ENCODE measurements around the gene C19orf85. TPM values are rescaled to one million over a fixed set of nuclear protein-coding genes. Genes with fewer than 3 reads are reported as not detected.

Gene C19orf85
- total and polyA plus RNA-seq, 9 donors: not detected

- Histone ChIP-seq H3K27me3 (no peaks in the 10 kb centered on the region), H3K36me3 (no peaks in the 10 kb centered on the region), H3K27ac (no peak overlapping the region), H3K9me3 (no peaks in the 10 kb centered on the region), H3K4me1 (ENCODE audit: insufficient read depth) (no peaks in the 10 kb centered on the region), H3K4me3 (no peak overlapping the region)
- DNase-seq: no peak
- TF ChIP-seq EP300 (IDR thresholded peaks at IDR 0.05) (no peak), POLR2A (IDR thresholded peaks at IDR 0.05) (no peak)
- TF ChIP-seq, protein P1, sequence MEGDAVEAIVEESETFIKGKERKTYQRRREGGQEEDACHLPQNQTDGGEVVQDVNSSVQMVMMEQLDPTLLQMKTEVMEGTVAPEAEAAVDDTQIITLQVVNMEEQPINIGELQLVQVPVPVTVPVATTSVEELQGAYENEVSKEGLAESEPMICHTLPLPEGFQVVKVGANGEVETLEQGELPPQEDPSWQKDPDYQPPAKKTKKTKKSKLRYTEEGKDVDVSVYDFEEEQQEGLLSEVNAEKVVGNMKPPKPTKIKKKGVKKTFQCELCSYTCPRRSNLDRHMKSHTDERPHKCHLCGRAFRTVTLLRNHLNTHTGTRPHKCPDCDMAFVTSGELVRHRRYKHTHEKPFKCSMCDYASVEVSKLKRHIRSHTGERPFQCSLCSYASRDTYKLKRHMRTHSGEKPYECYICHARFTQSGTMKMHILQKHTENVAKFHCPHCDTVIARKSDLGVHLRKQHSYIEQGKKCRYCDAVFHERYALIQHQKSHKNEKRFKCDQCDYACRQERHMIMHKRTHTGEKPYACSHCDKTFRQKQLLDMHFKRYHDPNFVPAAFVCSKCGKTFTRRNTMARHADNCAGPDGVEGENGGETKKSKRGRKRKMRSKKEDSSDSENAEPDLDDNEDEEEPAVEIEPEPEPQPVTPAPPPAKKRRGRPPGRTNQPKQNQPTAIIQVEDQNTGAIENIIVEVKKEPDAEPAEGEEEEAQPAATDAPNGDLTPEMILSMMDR (IDR thresholded peaks at IDR 0.05): no peak
- 84 to 88% (median 88%) methylated on average over 11 to 14 of the region's 14 CpGs for WGBS, 3 donors
- intact Hi-C loops (cut with DNase I): no loop called here
Measured at GRCh38 chr19:55432241-55432959, 32.2 kb downstream of the C19orf85 start.

DNA sequence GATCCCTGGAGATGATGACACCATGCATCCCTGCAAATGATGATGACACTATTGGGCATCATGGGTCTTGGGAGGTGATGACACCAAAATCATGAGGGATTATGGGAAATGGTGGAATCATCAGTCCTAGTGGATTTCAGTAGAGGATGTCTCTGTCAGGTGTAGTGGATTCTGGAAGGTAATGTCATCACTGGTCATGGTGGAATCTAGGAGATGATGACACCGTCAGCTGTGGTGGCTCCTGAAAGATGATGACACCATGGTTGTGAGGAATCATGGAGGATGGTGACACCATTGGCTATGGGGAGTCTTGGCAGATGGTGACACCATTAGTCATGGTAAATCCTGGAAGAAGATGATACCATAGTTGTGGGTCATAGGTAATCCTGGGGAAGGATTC lies 33.4 kb downstream of the C19orf85 start:
- no peaks in the 10 kb centered on the region for H3K27me3 ChIP-seq
- intact Hi-C loops (cut with DNase I): no loop called here

GRCh38 chr19:55426042-55426441 lies 38.5 kb downstream of the C19orf85 start:
- Histone ChIP-seq H3K27ac (no peak overlapping the region), H3K36me3 (no peaks in the 10 kb centered on the region), H3K27me3 (no peaks in the 10 kb centered on the region), H3K9me3 (no peaks in the 10 kb centered on the region), H3K4me1 (ENCODE audit: insufficient read depth) (no peaks in the 10 kb centered on the region), H3K4me3 (no peak overlapping the region)
- WGBS, 3 donors: 57 to 72% (median 70%) methylated on average over 2 of the region's 2 CpGs
- TF ChIP-seq, protein P1 (IDR thresholded peaks at IDR 0.05): no peak
- DNase-seq: no peak
- intact Hi-C loops (cut with DNase I): no loop called here

More for the DNA sequence above, 33.4 kb downstream of the C19orf85 start:
- Histone ChIP-seq H3K27ac (no peak overlapping the region), H3K36me3 (no peaks in the 10 kb centered on the region), H3K4me3 (no peak overlapping the region), H3K4me1 (ENCODE audit: insufficient read depth) (no peaks in the 10 kb centered on the region), H3K9me3 (no peaks in the 10 kb centered on the region)
- TF ChIP-seq, protein P1 (IDR thresholded peaks at IDR 0.05): no peak
- no peak for TF ChIP-seq POLR2A (IDR thresholded peaks at IDR 0.05)
- no peak for TF ChIP-seq EP300 (IDR thresholded peaks at IDR 0.05)
- WGBS, 3 donors: 85 to 95% (median 89%) methylated on average over 1 of the region's 1 CpG
- no peak for DNase-seq

GRCh38 chr19:55424518-55424917 lies 40.0 kb downstream of the C19orf85 start:
- Histone ChIP-seq H3K9me3 (no peaks in the 10 kb centered on the region), H3K27me3 (no peaks in the 10 kb centered on the region), H3K4me3 (no peak overlapping the region), H3K27ac (no peak overlapping the region), H3K4me1 (ENCODE audit: insufficient read depth) (no peaks in the 10 kb centered on the region), H3K36me3 (no peaks in the 10 kb centered on the region)
- intact Hi-C loops (cut with DNase I): no loop called here
- no peak for TF ChIP-seq POLR2A (IDR thresholded peaks at IDR 0.05)
- TF ChIP-seq, protein P1 (IDR thresholded peaks at IDR 0.05): no peak
- no peak for TF ChIP-seq EP300 (IDR thresholded peaks at IDR 0.05)
- no peak for DNase-seq
- 62 to 69% (median 69%) methylated on average over 3 of the region's 3 CpGs for WGBS, 3 donors

Measured in ovary (tissue), 9 donors.